ENCODE measurements around the gene NSD2.
A peak's percentile ranks its signal among the peaks of the same experiment; 100 is the strongest.
"Not testable (repeated sequence)": the region's sequence is repeated elsewhere in the genome, so short reads cannot be mapped to it uniquely, and the experiment has no call there.

NSD2 gene

GRCh38 chr4:2006956-2007653, 135.9 kb downstream of the NSD2 start:
- DNase-seq, result no peak

- DNase-seq, result no peak
These were observed 136.8 kb downstream of the NSD2 start for GRCh38 chr4:2007804-2008670.

GRCh38 chr4:2008671-2008920, 137.4 kb downstream of the NSD2 start:
- no peak for DNase-seq

GRCh38 chr4:2008921-2009650, 137.9 kb downstream of the NSD2 start, which contains the start of gene NELFA:
NELFA (minus strand) TSS chr4:2008974; CDS start chr4:2008959, 15 bp downstream.
- peak; percentile 96 for DNase-seq

- peak in 1 of 2 experiments; percentile 27 for DNase-seq
These were observed 138.5 kb downstream of the NSD2 start for GRCh38 chr4:2009651-2010233.

DNA sequence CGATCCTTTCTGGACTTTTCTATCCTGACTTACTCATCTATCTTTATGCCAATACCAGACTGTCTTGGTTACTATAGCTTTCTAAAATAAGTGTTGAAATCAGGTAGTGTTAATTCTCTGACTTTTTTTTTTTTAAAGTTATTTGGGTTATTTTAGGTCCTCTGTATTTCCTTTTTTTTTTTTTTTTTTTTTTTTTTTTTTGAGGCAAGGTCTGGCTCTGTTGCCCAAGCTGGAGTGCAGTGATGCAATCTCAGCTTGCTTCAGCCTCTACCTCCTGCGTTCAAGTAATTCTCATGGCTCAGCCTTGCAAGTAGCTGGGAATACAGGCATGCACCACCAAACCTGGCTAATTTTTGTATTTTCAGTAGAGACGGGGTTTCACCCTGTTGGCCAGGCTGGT, 140.4 kb downstream of the NSD2 start:
- no peak for DNase-seq

DNA sequence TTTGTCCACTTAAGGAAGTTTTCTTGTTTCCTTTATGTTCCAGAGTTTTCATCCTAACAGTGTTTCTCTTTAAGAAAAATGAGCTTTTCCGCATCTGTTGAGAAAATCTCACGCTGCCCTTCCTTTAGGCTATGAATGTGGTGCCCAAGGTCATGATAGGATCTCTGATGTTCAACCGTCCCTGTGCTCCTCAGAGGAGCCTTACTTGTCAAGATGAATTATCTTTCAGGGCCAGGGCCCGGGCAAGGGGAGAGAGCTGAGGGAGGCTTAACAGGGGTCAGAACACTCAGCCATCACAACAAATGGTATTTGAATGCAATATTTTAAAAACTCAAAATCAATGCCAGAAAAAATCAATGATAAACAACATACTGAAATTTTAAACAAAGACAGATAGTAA, 143.8 kb downstream of the NSD2 start:
- no peak for DNase-seq

GRCh38 chr4:2021358-2022018, 150.3 kb downstream of the NSD2 start:
- DNase-seq, result not testable (repeated sequence)

DNA sequence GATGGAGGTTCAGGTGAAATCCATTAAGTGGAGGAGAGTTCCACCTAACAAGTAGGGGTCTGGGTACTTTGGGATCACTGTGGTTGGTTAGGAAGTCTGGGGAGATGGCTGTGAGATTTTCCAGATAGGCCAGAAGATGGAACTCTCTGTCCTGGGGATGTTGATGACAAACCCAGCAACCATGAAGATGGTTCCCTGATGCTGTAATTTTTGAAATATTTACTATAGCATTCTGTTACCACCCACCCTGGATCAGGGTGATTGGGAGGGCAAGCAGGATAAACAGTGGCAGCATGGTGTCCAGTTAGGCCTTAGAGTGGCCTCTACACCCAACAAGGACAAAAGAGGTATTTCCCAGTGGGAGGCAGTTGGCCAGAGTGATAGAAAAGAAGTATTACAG, 153.5 kb downstream of the NSD2 start:
- no peak for DNase-seq

DNA sequence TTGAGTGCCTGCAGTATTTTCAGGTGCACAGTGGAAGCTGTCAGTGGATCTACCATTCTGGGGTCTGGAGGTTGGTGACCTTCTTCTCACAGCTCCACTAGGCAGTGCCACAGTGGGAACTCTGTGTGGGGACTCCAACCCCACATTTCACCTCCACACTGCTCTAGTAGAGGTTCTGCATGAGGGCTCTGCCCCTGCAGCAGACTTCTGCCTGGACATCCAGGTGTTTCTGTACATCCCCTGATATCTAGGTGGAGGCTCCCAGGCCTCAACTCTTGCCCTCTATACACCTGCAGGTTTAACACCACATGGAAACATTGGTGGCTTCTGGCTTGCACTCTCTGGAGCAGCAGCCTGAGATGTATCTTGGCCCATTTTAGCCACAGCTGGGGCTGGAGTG, 154.6 kb downstream of the NSD2 start:
- DNase-seq, result no peak

GRCh38 chr4:2027120-2027519, 155.9 kb downstream of the NSD2 start:
- DNase-seq, result not testable (repeated sequence)

DNA sequence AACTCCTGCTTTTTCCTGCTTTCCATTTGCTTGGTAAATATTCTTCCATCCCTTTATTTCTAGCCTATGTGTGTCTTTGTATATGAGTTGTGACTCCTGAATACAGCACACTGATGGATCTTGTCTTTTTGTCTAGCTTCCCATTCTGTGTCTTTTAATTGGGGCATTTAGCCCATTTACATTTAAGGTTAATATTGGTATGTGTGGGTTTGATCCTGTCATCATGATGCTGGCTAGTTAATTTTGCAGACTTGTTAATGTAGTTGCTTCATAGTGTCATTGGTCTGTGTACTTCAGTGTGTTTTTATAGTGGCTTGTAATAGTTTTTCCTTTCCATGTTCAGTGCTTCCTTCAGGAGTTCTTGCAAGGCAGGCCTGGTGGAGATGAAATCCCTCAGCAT, 160.0 kb downstream of the NSD2 start:
- DNase-seq, result not testable (repeated sequence)
